Calu3 (cell line): ENCODE measurements around the gene COMT. TPM values are rescaled to one million over a fixed set of nuclear protein-coding genes. Genes with fewer than 3 reads are reported as not detected.
"Not testable (repeated sequence)": the region's sequence is repeated elsewhere in the genome, so short reads cannot be mapped to it uniquely, and the experiment has no call there.

ENCODE experiments used
- BruUV-seq: library from RNA; stranded (reverse); fragments of 400-500 nt; replicated peaks from 2 replicates; lab custom pipeline; 2021; lab: Mats Ljungman, UMichigan
- CTCF ChIA-PET: fragments of 300-600 bp; sonication (Branson Sonifier 250); formaldehyde crosslinking; loops from one replicate; lab custom pipeline; 2022; ENCODE audit warnings: antibody characterized with exemption; lab: Charles Lee
- DNase-seq: peaks from one replicate; pipeline ENCODE4 v3.0.0; 2022
- H3K27ac Mint-ChIP-seq: one replicate; pipeline ENCODE4 v1.8.0; 2022; ENCODE audit warnings: mixed read lengths; ENCODE audit not compliant: unreplicated experiment
- H3K27me3 Mint-ChIP-seq: one replicate; pipeline ENCODE4 v1.8.0; 2022; ENCODE audit warnings: mixed read lengths; ENCODE audit not compliant: unreplicated experiment
- H3K36me3 Mint-ChIP-seq: one replicate; pipeline ENCODE4 v1.8.0; 2022; ENCODE audit warnings: mild to moderate bottlenecking, moderate library complexity, mixed read lengths; ENCODE audit not compliant: insufficient read depth, unreplicated experiment
- H3K4me1 Mint-ChIP-seq: one replicate; pipeline ENCODE4 v1.8.0; 2022; ENCODE audit warnings: mild to moderate bottlenecking, low read depth, mixed read lengths; ENCODE audit not compliant: unreplicated experiment
- H3K4me3 Mint-ChIP-seq: one replicate; pipeline ENCODE4 v1.8.0; 2022; ENCODE audit warnings: mild to moderate bottlenecking, low read depth, moderate library complexity, mixed read lengths; ENCODE audit not compliant: unreplicated experiment
- H3K9me3 Mint-ChIP-seq: one replicate; pipeline ENCODE4 v1.8.0; 2022; ENCODE audit warnings: low read depth, mixed read lengths; ENCODE audit not compliant: unreplicated experiment
- CTCF ChIP-seq: fragments of 200-600 bp; IDR thresholded peaks from one replicate; pipeline ENCODE4 v1.8.0; 2022; ENCODE audit warnings: antibody characterized with exemption; ENCODE audit not compliant: unreplicated experiment
- intact Hi-C: fragments of 100-400 bp; cut with micrococcal nuclease; formaldehyde crosslinking; loops from one replicate; pipeline ENCODE4 v1.10.0; 2022; ENCODE audit not compliant: unreplicated experiment
- total RNA-seq: library from RNA; stranded (reverse); gene quantifications from 2 replicates; pipeline ENCODE4 v1.2.3, GENCODE V29; 2022

Gene COMT
- total RNA-seq, 1 experiment from 2014 or later: 170 TPM

GRCh38 chr22:19923914-19924513 is 17.6 kb upstream of the COMT start:
- no peaks in the 10 kb centered on the region for H3K27me3 Mint-ChIP-seq
- no peak overlapping the region for H3K4me3 Mint-ChIP-seq
- no peaks in the 10 kb centered on the region for H3K9me3 Mint-ChIP-seq
- intact Hi-C loops: no loop called here
- H3K27ac Mint-ChIP-seq: no peak overlapping the region
- no peak for TF ChIP-seq CTCF
- no peaks in the 10 kb centered on the region for H3K36me3 Mint-ChIP-seq
- H3K4me1 Mint-ChIP-seq: no peaks in the 10 kb centered on the region
- CTCF ChIA-PET: interaction anchor here (0.7 kb wide), 1 partner anchor 153 kb away, joined by 3 read pairs; no protein-coding TSS in a partner anchor
- DNase-seq: no peak
- BruUV-seq: no TSS peak

GRCh38 chr22:19926028-19926427 is 15.5 kb upstream of the COMT start:
- BruUV-seq, CTCF ChIA-PET, H3K36me3 Mint-ChIP-seq, intact Hi-C loops, H3K27me3 Mint-ChIP-seq, H3K4me3 Mint-ChIP-seq, H3K4me1 Mint-ChIP-seq, H3K9me3 Mint-ChIP-seq, DNase-seq, H3K27ac Mint-ChIP-seq: not testable (repeated sequence)

- no peak overlapping the region for H3K4me3 Mint-ChIP-seq
- no peak for DNase-seq
- intact Hi-C loops: no loop called here
- CTCF ChIA-PET: no interaction called here
- H3K27ac Mint-ChIP-seq: no peak overlapping the region
- peaks cover 3% of the 10 kb centered on the region for H3K36me3 Mint-ChIP-seq
- no peaks in the 10 kb centered on the region for H3K27me3 Mint-ChIP-seq
- no peak for TF ChIP-seq CTCF
- H3K4me1 Mint-ChIP-seq: no peaks in the 10 kb centered on the region
- BruUV-seq: no TSS peak
- H3K9me3 Mint-ChIP-seq: no peaks in the 10 kb centered on the region
Observed at GRCh38 chr22:19927696-19928095, 13.9 kb upstream of the COMT start.

- peaks cover 3% of the 10 kb centered on the region for H3K36me3 Mint-ChIP-seq
- intact Hi-C loops: no loop called here
- DNase-seq: no peak
- BruUV-seq: no TSS peak
- no peaks in the 10 kb centered on the region for H3K27me3 Mint-ChIP-seq
- CTCF ChIA-PET: no interaction called here
- TF ChIP-seq CTCF: no peak
- no peak overlapping the region for H3K4me3 Mint-ChIP-seq
- no peaks in the 10 kb centered on the region for H3K4me1 Mint-ChIP-seq
- no peaks in the 10 kb centered on the region for H3K9me3 Mint-ChIP-seq
- H3K27ac Mint-ChIP-seq: no peak overlapping the region
Observed at GRCh38 chr22:19928207-19928606, 13.4 kb upstream of the COMT start.
